NCI-H2107 (cell line): ENCODE results near the gene EVL.

ENCODE experiments used
- DNase-seq: peaks from one replicate; lab custom pipeline; 2025; lab: John Stamatoyannopoulos, UW

The EVL gene

GRCh38 chr14:100066962-100067361 is 1.7 kb downstream of the EVL start:
- no peak for DNase-seq

DNA sequence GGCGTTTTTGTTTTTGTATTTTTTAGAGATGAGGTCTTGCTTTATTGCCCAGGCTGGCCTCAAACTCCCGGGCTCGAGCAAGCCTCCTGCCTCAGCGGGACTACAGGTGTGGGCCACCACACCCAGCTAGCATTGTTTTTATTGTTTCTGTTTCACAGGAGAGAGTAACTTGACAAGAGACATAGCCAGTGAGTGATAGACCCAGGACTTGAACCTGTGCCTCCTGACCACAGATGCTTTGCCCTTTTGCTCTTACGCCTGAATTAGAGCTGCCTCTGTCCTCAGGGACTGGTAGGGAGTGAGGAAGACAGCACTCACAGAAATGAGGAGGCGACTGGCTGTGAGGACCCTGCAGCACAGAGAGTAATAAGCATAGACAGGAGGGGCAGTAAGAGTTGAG is 2.3 kb downstream of the EVL start:
- DNase-seq: no peak

DNA sequence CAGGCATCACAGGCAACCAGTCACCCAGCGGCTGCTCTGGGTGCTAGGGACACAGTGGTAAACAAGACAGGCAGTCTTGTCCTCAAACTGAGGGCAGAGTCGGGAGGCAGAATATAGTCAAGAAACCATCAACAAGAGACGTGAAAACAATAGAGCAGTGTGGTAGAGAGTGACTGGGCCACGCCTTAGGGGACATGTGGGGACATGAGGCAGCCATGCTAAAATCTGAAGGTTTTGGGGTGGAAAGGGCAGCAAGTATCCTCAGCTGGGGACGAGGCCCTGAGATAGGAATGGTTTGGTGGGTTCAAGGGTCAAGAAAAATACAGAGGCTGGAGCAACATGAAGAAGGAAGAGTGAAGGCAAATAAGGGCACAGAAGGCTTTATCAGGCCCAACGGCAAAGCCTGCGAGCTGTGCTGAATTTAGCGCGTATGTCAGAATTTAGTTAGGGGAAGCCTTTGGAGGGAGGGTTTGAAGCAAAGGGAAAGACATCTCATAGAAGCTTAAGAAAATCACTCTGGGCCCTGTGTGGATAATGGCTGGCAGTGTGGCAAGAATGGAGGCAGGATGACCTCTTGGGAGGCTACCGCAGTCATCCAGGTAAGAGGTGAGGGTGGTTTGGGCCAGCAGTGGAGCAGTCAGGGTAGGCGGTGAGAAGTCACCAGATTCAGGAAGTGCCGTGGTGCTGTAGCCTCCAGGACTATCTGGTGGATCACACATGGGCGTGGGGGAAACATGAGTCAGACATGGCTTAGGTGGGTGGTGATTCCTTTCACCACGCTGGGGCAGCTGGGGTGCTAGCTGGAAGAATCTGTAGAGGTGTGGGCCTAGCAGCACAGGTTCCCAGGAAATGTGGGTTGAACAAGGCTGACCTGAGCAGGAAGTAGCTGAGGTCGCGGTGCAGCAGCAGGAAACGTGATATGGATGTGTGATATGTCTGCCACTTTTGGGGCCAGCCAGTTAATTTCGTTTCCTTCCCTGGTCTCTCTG is 3.0 kb downstream of the EVL start:
- no peak for DNase-seq

- DNase-seq: peak; percentile 86
Observed at GRCh38 chr14:100069161-100069800, 4.1 kb downstream of the EVL start.

GRCh38 chr14:100070310-100070709 is 5.1 kb downstream of the EVL start:
- DNase-seq: no peak

- no peak for DNase-seq
Observed at GRCh38 chr14:100071545-100071944, 6.3 kb downstream of the EVL start.

DNA sequence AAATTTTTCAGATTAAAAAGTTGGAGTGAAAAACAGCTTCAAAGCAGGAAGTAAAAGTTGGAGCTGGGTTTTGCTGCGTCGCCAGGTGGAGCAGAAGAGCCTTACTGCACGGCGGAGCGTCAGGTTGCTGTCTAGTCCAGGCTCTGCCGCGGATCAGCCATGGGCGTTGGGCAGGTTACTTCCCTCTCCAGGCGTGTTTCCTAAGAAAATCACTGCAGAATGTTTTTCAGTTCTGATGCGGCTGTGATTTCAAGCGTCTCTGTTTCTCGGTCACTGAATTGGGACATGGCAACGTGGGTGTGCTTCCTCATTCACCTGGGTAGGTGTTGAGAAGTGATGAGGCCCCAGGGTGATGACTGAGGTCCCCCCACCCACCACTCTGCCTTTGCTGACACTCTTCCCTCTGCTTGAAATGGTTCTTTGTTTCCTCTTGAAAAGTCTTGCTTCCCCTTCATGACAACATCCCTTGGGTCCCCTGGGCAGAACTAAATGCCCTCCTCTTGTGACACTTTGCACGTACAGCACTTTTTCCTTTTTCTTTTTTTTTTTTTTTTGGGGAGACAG is 7.6 kb downstream of the EVL start:
- DNase-seq: no peak

DNA sequence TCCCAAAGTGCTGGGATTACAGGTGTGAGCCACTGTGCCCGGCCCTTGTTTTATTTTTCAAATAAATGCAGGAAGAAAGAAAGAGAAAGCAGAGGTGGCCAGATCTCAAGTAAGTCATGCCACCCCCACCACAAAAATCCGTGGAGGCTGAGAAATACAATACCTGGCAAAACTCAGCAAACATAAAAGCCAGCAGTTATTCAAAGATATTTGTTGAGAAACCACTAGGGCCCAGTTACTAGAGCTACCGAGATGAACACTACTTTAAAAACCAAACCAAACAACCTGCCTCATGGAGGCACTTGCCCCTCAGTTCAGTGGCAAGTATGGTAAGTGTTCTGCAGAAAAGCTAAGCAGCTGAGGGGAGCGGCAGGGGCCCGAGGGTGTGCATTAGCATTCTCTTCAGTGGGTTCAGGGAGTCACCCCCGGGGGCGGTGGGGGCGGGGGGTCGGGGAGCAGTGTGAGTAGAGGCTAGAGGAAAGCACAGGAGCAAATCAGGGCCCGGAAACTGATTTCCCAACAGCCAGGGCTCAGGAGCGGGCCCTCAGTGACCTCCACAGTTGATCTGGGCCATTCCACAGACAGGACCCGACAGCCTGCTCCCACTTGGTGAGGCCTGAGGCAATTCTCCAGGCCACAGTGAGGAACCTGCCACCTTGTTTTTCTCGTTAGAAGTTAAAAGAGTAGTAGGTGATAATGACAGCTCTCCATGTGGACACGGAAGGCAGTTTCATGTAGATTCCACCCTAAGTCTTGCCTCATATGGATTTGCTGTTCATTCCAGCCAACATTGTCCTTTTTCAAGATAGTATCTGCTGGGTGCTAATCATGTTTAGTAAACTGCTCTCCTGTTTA is 8.6 kb downstream of the EVL start:
- no peak for DNase-seq

DNA sequence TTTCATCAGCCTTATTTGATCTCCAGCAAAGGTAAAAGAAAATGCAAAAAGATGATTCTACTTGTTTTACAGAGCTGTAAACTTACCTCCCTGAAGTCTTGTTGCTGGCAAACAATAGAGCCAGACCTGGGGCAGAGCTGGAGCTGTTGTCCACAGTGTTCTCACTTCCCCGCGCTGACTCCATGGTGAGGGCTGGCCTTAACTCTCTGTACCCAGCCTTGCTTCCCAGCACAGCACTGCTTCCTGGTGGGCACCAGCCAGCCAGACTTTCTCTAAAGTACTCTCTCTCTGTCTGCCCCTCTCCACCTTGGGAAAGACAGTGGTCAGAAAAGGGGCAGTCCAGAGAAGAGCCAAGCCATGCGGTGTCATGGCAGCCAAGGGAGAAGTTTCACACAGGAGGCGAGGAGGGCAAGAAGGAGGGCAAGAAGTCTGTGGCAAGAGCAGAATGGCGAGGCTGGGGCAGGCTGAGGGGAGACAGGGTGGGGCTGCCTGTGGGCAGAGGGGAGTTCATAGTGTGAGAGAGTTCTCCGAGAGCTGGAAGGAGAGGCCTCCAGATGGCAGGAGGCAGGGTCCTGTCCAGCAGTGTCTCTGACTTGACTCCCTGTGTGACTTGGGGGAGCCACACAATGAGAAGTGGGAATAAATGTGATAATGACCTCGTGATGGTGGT is 9.3 kb downstream of the EVL start:
- DNase-seq: no peak

DNA sequence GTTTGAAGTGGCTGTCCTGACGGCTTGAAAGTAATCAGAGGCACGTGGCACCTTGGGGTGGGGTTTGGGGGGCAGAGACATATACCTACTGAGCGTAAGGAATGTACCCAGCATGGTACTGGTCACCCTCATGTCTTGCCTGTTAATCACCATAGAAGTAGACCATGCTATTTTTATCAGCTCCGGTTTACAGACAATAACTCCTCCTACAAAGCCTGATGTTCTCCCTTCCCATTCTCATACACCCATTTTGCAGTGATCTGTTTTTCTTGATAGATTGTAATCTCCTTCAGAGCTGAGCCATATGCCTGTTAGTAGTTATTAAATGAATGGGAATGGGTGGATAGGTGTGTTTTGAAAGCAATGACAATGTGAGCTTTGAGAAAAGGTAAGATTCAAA is 10.5 kb downstream of the EVL start:
- no peak for DNase-seq

DNA sequence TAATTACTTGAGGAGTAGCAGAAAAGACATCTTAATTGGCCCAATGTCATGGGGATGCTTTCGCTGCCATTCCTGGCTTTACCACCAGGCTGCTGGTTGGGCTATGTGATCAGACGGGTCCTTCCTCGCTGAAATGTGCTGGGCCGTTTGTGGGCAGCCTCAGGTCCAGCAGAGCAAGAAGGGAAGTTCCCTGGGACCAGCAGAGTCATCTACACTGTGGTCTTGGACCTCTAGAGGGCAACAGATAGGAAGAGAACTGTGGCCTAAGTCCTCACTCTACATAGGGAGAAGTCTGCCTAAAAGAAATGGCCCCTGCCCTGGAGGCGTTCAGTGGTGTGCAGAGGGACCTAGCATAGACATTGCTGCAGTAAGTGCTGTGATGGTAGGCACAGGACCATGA is 10.9 kb downstream of the EVL start:
- DNase-seq: no peak

DNA sequence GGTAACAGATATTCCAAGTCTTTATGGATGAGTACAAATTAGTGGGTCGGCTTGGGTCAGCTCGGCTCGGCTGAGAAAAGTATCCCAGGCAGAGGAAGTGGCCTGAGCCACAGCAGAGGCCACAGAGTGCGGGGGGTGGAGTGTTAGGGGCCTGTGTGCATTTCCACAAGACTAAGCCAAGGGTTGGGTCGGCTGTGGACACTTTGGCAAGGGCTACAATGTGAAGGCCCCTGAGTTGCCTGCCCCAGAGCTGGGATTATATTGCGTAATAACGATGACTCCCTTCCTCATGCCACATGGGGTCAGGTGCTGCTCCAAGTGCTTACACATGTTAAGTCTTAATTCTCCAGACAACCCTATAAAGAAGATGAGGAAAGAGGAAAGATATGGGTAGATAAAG is 11.4 kb downstream of the EVL start:
- DNase-seq: no peak

DNA sequence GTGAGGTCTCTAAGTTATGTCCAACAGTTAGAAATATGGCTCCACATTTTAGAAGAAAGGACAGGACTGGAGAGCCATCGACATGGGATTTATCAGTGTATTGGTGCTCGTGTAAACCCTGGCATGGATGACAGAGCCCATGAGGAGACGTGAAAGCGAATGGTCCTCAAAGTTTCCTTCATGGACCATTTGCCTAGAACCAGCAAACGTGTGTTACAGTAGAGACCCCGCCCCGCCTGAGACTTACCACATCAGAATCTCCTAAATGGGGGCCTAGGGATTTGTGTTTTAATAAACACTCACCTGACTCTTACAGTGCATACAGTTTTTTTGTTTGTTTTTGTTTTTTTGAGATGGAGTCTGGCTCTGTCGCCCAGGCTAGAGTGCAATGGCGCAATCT is 12.2 kb downstream of the EVL start:
- no peak for DNase-seq

DNA sequence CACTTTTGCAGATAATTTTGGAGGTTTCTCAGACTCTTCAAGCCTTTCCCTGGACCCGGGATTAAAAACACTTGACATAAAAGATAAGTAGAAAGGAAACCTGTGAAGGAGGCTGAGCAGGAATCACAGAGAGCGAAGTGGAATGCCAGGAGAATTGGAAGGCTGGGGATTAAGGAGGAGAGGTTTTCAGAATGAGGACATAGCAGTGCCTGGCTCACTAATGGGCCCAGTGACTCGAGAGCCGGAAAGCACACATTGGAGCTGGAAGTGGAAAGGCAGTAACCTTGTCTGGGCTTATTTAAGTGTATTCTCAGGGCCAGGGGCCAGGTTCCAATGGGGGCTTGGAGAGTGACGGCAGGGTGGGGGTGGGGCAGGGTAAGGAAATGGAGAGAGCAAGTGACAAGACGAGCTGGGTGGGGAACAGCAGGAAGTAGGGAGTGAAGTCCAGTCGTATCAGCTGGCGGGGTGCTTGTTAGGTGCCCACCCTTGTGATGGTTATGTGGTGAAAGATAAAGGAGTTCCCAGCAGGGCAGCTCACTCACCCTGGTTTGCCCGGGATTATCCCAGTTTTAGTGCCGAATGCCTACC is 13.1 kb downstream of the EVL start:
- DNase-seq: no peak

DNA sequence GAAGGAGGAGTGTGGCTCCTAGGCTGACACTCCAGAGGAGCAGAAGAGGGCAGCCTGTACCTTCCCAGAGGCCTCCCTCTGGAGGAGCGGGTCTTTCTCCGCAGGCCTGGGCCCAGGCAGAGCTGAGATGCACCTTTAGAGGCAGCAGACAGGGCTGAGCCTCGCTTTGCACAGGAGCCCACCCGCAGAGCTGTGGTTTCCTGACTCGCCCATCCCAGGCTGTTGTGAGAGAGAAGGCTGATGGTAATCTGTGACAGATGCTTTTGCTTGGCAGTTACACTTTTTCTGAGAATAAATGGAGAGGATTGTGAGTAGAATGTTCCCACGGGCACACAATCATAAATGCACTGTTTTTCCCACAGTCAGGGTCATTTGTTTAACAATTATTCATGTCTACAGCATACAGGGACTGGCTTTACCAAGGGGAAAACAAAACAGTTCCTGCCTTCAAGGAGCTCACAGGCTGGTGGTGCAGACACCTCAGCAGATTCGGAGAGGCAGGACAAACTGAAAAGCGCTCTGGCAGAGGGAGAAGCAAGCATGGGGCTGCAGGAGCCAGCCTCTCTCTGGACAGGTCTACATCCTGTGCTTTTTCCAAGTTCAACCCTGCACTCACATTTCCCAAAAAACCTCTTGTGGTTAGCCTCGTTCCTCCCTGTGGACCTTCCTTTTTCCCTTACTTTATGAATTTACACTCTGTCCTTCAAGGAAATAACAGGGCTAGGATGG is 13.9 kb downstream of the EVL start:
- peak; percentile 80 for DNase-seq

DNA sequence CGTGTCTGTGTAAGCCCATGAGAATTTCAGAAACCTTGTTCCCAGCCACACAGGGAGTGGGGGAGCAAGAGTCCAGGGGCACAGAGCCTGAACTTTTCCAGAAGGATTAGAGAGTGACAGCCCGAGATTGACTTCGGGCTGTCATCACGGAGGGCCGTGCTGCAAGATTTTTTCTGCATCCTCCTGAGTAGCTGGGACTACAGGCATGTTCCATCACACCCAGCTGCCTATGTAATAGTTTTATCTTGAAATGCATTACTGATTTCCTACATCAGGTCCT is 14.4 kb downstream of the EVL start:
- DNase-seq: no peak

DNA sequence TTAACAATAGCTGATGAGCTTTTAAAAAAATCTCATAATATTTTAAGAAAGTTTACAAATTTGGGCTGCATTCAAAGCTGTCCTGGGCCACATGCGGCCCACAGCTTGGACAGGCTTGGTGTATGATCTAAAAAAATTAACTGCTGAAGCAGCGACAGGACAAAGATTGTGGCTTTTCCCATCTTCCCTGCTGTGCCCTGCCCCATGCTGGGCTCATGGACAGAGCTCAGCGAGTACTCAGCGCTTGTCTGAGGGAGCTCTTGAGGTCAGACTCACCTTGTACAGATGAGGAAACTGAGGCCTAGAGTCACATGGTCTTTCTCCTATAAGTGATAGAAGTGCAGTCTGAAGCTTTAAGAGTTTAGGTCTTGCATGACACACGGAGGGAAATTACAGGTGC is 15.0 kb downstream of the EVL start:
- no peak for DNase-seq

- no peak for DNase-seq
Observed at GRCh38 chr14:100081997-100082625, 16.9 kb downstream of the EVL start.

- DNase-seq: no peak
Observed at GRCh38 chr14:100082723-100083122, 17.5 kb downstream of the EVL start.

GRCh38 chr14:100083706-100084105 is 18.5 kb downstream of the EVL start:
- no peak for DNase-seq
